AG10803 (cell line): Measurements from ENCODE around the gene MIB2.

Source experiments
- DNase-seq: peaks from one replicate; pipeline ENCODE4 v3.0.0; 2010; ENCODE audit warnings: low read depth
- H3K4me3 ChIP-seq: 2 replicates; pipeline ENCODE4 v1.5.1; 2011; ENCODE audit warnings: mild to moderate bottlenecking, low read length, control low read depth
- TF ChIP-seq, protein P1 (sequence below): conservative IDR thresholded peaks from 2 replicates; pipeline ENCODE4 v1.5.1; 2011; ENCODE audit warnings: mild to moderate bottlenecking, low read length, control low read depth, inconsistent platforms

The MIB2 gene

GRCh38 chr1:1604374-1605033, 10.8 kb upstream of the MIB2 start:
- H3K4me3 ChIP-seq, result no peak overlapping the region
- TF ChIP-seq, protein P1, sequence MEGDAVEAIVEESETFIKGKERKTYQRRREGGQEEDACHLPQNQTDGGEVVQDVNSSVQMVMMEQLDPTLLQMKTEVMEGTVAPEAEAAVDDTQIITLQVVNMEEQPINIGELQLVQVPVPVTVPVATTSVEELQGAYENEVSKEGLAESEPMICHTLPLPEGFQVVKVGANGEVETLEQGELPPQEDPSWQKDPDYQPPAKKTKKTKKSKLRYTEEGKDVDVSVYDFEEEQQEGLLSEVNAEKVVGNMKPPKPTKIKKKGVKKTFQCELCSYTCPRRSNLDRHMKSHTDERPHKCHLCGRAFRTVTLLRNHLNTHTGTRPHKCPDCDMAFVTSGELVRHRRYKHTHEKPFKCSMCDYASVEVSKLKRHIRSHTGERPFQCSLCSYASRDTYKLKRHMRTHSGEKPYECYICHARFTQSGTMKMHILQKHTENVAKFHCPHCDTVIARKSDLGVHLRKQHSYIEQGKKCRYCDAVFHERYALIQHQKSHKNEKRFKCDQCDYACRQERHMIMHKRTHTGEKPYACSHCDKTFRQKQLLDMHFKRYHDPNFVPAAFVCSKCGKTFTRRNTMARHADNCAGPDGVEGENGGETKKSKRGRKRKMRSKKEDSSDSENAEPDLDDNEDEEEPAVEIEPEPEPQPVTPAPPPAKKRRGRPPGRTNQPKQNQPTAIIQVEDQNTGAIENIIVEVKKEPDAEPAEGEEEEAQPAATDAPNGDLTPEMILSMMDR, result no peak
- no peak for DNase-seq

DNA sequence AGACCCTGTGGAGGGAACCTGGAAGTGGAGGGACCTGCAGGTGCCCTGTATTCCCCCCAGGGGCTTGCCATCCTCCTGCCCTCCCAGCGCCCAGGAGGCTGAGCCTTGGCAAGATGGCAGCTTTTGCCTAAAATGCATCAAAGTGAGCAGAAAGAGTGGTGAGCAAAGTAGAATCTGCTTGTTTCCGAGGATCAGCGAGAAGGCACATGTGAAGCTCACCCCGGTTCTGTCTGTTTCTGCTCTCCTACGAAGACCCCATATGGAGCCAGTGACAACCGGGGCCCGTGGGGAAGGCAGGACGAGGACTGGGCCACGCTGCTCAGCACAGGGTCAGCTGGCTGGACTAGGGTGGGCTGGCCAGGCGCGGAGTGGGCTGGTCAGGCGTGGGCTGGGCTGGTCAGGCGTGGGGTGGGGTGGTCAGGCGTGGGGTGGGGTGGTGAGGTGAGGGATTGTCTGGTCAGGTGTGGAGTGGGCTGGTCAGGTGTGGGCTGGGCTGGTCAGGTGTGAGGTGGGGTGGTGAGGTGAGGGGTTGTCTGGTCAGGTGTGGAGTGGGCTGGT, 10.2 kb upstream of the MIB2 start:
- TF ChIP-seq, protein P1, result no peak
- no peak overlapping the region for H3K4me3 ChIP-seq
- DNase-seq, result no peak

DNA sequence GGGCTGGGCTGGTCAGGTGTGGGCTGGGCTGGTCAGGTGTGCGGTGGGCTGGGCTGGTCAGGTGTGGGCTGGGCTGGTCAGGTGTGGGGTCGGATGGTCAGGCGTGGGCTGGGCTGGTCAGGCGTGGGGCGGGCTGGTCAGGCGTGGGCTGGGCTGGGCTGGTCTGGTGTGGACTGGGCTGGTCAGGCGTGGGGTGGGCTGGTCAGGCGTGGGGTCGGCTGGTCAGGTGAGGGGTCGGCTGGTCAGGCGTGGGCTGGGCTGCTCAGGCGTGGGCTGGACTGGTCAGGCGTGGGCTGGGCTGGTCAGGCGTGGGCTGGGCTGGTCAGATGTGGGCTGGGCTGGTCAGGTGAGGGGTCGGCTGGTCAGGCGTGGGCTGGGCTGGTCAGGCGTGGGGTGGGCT, 9.6 kb upstream of the MIB2 start:
- DNase-seq, result no peak
- H3K4me3 ChIP-seq, result no peak overlapping the region
- TF ChIP-seq, protein P1, result no peak

- TF ChIP-seq, protein P1, result no peak
- DNase-seq, result no peak
- no peak overlapping the region for H3K4me3 ChIP-seq
Observed at GRCh38 chr1:1606232-1606631, 9.1 kb upstream of the MIB2 start.

- DNase-seq, result no peak
- TF ChIP-seq, protein P1, result no peak
- no peak overlapping the region for H3K4me3 ChIP-seq
Observed at GRCh38 chr1:1609822-1610485, 5.3 kb upstream of the MIB2 start.

DNA sequence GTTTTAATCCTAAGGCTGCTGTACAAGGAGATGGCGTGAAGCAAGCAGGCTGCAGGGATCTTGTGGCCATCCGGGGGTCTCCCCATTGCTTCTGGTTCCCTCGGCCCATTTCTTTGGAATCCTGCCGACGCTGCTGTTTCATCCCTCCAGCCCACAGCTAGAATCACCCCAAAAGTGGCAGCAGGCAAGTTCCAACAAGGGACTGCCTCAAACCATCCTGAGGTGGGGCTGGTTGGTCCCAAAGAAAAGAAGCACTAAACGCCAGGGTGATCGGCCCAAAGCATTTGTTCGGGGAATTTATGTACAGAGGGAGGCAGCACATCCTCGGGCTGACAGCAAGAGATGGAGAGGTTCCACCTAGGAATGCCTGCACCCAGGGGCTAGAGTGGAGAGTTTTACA, 4.5 kb upstream of the MIB2 start:
- TF ChIP-seq, protein P1, result no peak
- DNase-seq, result no peak
- H3K4me3 ChIP-seq, result no peak overlapping the region

DNA sequence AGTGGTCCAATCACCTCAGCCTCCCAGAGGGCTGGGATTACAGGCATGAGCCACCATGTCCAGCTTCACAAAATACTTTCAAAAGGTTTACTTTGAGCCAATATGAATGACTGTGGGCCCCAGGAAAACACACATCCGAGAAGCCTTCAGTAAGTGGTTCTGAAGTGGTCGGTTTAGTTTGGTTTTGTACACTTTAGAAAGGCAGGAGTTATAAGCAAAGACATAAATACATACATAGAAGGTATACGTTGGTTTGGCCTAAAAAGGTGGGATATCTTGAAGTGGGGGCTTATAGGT, 3.2 kb upstream of the MIB2 start:
- TF ChIP-seq, protein P1, result no peak
- no peak overlapping the region for H3K4me3 ChIP-seq
- DNase-seq, result no peak
